SK-N-SH (cell line): ENCODE measurements around the gene SLC44A5. TPM values are rescaled to one million over a fixed set of nuclear protein-coding genes. Genes with fewer than 3 reads are reported as not detected.

Experiments used
- CTCF ChIA-PET: fragments of 300-600, 350-600 bp; formaldehyde crosslinking; extraction: SDS; loops from one replicate; lab custom pipeline; 2021; lab: Yijun Ruan, JAX
- POLR2A ChIA-PET: fragments of 350-600 bp; sonication (Branson Sonifier 250); formaldehyde crosslinking; extraction: SDS; loops from one replicate; lab custom pipeline; 2020; ENCODE audit warnings: antibody characterized with exemption, inconsistent platforms; lab: Yijun Ruan, JAX
- DNase-seq: peaks from one replicate; pipeline ENCODE4 v3.0.0; 2012
- H2AFZ ChIP-seq: fragments of 200-600 bp; sonication (generic); 2 replicates; pipeline ENCODE4 v1.8.1; 2016; ENCODE audit warnings: antibody characterized with exemption, mild to moderate bottlenecking, low read depth
- H3F3A ChIP-seq: fragments of 200-600 bp; sonication (generic); replicated peaks from 2 replicates; pipeline ENCODE3; 2016; ENCODE audit warnings: antibody characterized with exemption, mild to moderate bottlenecking; ENCODE audit not compliant: insufficient read depth
- H3K27ac ChIP-seq, 2 experiments: fragments of 200-500 bp in 1 of 2; fragments of 200-600 bp in 1 of 2; sonication (Bioruptor generic) in 1 of 2; sonication (generic), shearing (Covaris generic) in 1 of 2; 2 replicates each; pipeline versions ENCODE4 v1.5.1 to v1.6.1; 2014 to 2016; ENCODE audit warnings: low read depth in 2 of 2, inconsistent platforms in 1 of 2, low read length in 1 of 2, mild to moderate bottlenecking in 1 of 2, mixed read lengths in 1 of 2
- H3K27me3 ChIP-seq: fragments of 200-600 bp; sonication (generic), shearing (Covaris generic); 2 replicates; pipeline ENCODE4 v1.6.1; 2016; ENCODE audit warnings: mixed run types; ENCODE audit not compliant: insufficient read depth
- H3K36me3 ChIP-seq, 2 experiments: fragments of 200-500 bp in 1 of 2; fragments of 200-600 bp in 1 of 2; sonication (Bioruptor generic) in 1 of 2; sonication (generic) in 1 of 2; replicated peaks in 1 of 2; 2 replicates each; pipeline versions ENCODE3 to v1.5.1; 2014 to 2016; ENCODE audit warnings: low read length in 1 of 2, mild to moderate bottlenecking in 1 of 2; ENCODE audit not compliant: insufficient read depth in 2 of 2, control insufficient read depth in 1 of 2
- H3K4me1 ChIP-seq, 2 experiments: fragments of 200-500 bp in 1 of 2; fragments of 200-600 bp in 1 of 2; sonication (Bioruptor generic) in 1 of 2; sonication (generic), shearing (Covaris generic) in 1 of 2; 2 replicates each; pipeline versions ENCODE4 v1.5.1 to v1.6.1; 2014 to 2016; ENCODE audit warnings: low read depth in 1 of 2, low read length in 1 of 2, mixed run types in 1 of 2; ENCODE audit not compliant: insufficient read depth in 2 of 2, control insufficient read depth in 1 of 2
- H3K4me2 ChIP-seq: fragments of 200-600 bp; sonication (generic), shearing (Covaris generic); 2 replicates; pipeline ENCODE4 v1.6.1; 2017; ENCODE audit warnings: mixed run types
- H3K4me3 ChIP-seq, 2 experiments: fragments of 200-500 bp in 1 of 2; fragments of 200-600 bp in 1 of 2; sonication (Bioruptor generic) in 1 of 2; sonication (generic), shearing (Covaris generic) in 1 of 2; 2 replicates each; pipeline versions ENCODE4 v1.5.1 to v1.8.1; 2014 to 2016; ENCODE audit warnings: low read depth in 2 of 2, inconsistent platforms in 1 of 2, low read length in 1 of 2, mild to moderate bottlenecking in 1 of 2, mixed read lengths in 1 of 2, moderate library complexity in 1 of 2
- H3K79me2 ChIP-seq: fragments of 200-600 bp; sonication (generic); 2 replicates; pipeline ENCODE4 v1.8.1; 2017; ENCODE audit warnings: mild to moderate bottlenecking; ENCODE audit not compliant: insufficient read depth
- H3K9ac ChIP-seq: fragments of 200-600 bp; sonication (generic); 2 replicates; pipeline ENCODE4 v1.6.1; 2017; ENCODE audit warnings: mixed run types
- H3K9me2 ChIP-seq: fragments of 200-600 bp; sonication (generic); 2 replicates; pipeline ENCODE4 v1.6.1; 2017; ENCODE audit warnings: mixed run types
- H3K9me3 ChIP-seq: fragments of 200-600 bp; sonication (generic); 2 replicates; pipeline ENCODE4 v1.6.1; 2017; ENCODE audit warnings: mixed run types, mild to moderate bottlenecking, moderate library complexity
- H4K20me1 ChIP-seq: fragments of 200-600 bp; sonication (generic); 2 replicates; pipeline ENCODE4 v1.6.1; 2017; ENCODE audit warnings: mild to moderate bottlenecking, mixed run types; ENCODE audit not compliant: insufficient read depth
- CHD2 ChIP-seq: fragments of 150-350 bp; IDR thresholded peaks from 2 replicates; pipeline ENCODE4 v1.6.1; 2018; ENCODE audit warnings: low read length; ENCODE audit not compliant: partially characterized antibody
- FOXM1 ChIP-seq: IDR thresholded peaks from 2 replicates; pipeline ENCODE4 v1.4.0; 2012; ENCODE audit warnings: low read depth, mild to moderate bottlenecking
- NRF1 ChIP-seq: IDR thresholded peaks from 2 replicates; pipeline ENCODE4 v1.6.1; 2012; ENCODE audit warnings: low read depth, mild to moderate bottlenecking, low read length
- RAD21 ChIP-seq: IDR thresholded peaks from 2 replicates; pipeline ENCODE4 v1.6.1; 2012; ENCODE audit warnings: mild to moderate bottlenecking, low read length
- SMC3 ChIP-seq: IDR thresholded peaks from 2 replicates; pipeline ENCODE4 v1.6.1; 2012; ENCODE audit warnings: low read depth, low read length, improper control_type of control experiment
- TAF1 ChIP-seq: IDR thresholded peaks from 2 replicates; pipeline ENCODE4 v1.6.1; 2012; ENCODE audit warnings: low read depth, mild to moderate bottlenecking, low read length, moderate library complexity, borderline replicate concordance
- WGBS: methylation state at CpG from one replicate; pipeline ENCODE4 v1.1.6; 2017; ENCODE audit warnings: low lambda C conversion rate; 5-methylcytosine and 5-hydroxymethylcytosine counted together
- polyA plus RNA-seq, 3 experiments: library from polyadenylated mRNA; depleted of rRNA; stranded (reverse); fragments of >200 nt; gene quantifications; 2 replicates each; pipeline ENCODE4 v1.2.3, GENCODE V29; 2012
- TF ChIP-seq, protein P1 (sequence below): IDR thresholded peaks from 2 replicates; pipeline ENCODE4 v1.4.0; 2012; ENCODE audit warnings: low read depth, borderline replicate concordance
- TF ChIP-seq, protein P2 (sequence below): IDR thresholded peaks from 2 replicates; pipeline ENCODE4 v1.6.1; 2012; ENCODE audit warnings: mild to moderate bottlenecking, low read depth, low read length, moderate library complexity
- TF ChIP-seq, protein P3 (sequence below): IDR thresholded peaks from 2 replicates; pipeline ENCODE4; 2012

SLC44A5 gene
- polyA plus RNA-seq, 1 of the 3 experiments (the other 2 are of a cell fraction) = 4.9 TPM

DNA sequence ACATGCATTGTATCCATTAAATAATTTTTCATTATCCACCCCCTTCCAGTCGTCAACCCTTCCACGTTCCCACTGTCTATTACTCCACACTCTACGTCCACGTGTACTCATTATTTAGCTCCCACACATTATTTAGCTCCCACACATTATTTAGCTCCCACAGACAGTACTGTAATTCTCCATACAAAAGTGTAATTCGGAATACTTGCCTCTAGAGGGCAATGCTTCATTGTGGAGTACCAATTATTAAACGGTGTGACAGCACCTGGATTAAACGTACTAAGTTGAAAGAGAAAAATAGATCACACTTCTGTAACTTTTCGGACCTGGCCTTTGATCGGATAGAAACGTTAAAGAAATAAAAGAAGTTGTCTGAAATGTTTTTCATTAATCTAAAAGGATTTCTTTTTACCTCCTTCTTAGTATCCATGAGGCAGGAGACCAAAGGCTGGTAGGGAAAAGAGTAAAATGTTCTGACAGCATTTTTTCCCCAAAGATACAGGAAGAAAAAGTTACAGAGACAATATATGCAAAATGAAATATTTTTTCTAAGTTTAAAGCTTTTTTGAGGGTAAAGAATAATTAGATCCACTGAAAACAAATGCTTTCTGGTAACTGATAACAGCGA, 377.5 kb downstream of the SLC44A5 start (continued):
- no peak for TF ChIP-seq FOXM1
- TF ChIP-seq, all 33 proteins: peak for 4

DNA sequence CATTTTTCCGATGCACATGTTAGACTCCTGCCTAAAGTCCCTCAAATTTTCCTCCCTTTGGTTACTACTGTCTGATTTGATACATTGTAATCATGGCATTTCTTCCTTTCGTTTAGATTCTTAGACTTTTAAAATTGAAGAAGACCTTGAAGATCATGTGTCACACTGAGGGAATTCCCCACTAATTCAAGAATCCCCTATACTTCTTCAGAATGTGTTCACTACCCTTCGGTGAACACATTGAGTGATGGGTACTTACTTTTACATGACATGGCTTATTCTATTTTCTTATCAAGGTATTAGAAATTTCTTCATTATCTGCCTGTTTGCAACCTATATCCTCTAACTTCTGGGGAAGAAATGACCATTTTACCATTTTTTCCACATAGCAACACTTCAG, 390.8 kb downstream of the SLC44A5 start:
- no peak overlapping the region for H3K4me2 ChIP-seq
- no peaks in the 10 kb centered on the region for H3F3A ChIP-seq
- no peak overlapping the region for H2AFZ ChIP-seq
- 62% methylated on average over 3 of the region's 3 CpGs for WGBS
- ChIA-PET POLR2A (no interaction called here), CTCF (interaction anchor here (1.5 to 2.1 kb wide), 2 partner anchors 13 to 17 kb away, joined by 4 to 10 read pairs; no protein-coding TSS in a partner anchor)
- no peak overlapping the region for H3K4me3 ChIP-seq
- TF ChIP-seq NRF1 = no peak
- TF ChIP-seq, protein P1, sequence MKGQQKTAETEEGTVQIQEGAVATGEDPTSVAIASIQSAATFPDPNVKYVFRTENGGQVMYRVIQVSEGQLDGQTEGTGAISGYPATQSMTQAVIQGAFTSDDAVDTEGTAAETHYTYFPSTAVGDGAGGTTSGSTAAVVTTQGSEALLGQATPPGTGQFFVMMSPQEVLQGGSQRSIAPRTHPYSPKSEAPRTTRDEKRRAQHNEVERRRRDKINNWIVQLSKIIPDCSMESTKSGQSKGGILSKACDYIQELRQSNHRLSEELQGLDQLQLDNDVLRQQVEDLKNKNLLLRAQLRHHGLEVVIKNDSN = no peak
- no peak for TF ChIP-seq SMC3
- TF ChIP-seq, protein P2, sequence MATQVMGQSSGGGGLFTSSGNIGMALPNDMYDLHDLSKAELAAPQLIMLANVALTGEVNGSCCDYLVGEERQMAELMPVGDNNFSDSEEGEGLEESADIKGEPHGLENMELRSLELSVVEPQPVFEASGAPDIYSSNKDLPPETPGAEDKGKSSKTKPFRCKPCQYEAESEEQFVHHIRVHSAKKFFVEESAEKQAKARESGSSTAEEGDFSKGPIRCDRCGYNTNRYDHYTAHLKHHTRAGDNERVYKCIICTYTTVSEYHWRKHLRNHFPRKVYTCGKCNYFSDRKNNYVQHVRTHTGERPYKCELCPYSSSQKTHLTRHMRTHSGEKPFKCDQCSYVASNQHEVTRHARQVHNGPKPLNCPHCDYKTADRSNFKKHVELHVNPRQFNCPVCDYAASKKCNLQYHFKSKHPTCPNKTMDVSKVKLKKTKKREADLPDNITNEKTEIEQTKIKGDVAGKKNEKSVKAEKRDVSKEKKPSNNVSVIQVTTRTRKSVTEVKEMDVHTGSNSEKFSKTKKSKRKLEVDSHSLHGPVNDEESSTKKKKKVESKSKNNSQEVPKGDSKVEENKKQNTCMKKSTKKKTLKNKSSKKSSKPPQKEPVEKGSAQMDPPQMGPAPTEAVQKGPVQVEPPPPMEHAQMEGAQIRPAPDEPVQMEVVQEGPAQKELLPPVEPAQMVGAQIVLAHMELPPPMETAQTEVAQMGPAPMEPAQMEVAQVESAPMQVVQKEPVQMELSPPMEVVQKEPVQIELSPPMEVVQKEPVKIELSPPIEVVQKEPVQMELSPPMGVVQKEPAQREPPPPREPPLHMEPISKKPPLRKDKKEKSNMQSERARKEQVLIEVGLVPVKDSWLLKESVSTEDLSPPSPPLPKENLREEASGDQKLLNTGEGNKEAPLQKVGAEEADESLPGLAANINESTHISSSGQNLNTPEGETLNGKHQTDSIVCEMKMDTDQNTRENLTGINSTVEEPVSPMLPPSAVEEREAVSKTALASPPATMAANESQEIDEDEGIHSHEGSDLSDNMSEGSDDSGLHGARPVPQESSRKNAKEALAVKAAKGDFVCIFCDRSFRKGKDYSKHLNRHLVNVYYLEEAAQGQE = no peak
- no peak for TF ChIP-seq TAF1
- no peaks in the 10 kb centered on the region for H4K20me1 ChIP-seq
- no peaks in the 10 kb centered on the region for H3K9me2 ChIP-seq
- no peak for DNase-seq
- no peaks in the 10 kb centered on the region for H3K9me3 ChIP-seq
- H3K27me3 ChIP-seq = no peaks in the 10 kb centered on the region
- H3K79me2 ChIP-seq = no peaks in the 10 kb centered on the region
- no peaks in the 10 kb centered on the region for H3K36me3 ChIP-seq
- no peak overlapping the region for H3K9ac ChIP-seq
- H3K27ac ChIP-seq = no peak overlapping the region
- no peaks in the 10 kb centered on the region for H3K4me1 ChIP-seq

DNA sequence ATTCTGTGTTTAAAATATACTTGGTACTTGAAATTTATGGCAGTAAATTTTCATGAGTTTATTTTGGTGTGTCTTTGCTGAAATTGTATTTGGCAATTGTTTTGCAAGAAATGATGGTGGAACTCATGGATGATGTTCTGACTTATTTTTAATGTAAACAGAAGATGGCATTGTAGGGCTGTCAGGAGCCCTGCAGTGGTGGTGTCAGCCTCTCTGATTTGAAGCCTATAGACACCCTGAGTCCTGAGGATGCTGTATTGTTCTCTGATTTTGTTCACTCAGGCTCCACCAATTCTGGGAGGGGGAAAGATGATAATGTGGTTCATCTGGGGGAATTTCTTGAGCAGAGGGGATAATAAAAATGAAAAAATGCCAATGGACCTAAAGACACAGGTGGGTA, 396.9 kb downstream of the SLC44A5 start:
- TF ChIP-seq CHD2 (no peak), RAD21 (peak; percentile 39)
- TF ChIP-seq, protein P3, sequence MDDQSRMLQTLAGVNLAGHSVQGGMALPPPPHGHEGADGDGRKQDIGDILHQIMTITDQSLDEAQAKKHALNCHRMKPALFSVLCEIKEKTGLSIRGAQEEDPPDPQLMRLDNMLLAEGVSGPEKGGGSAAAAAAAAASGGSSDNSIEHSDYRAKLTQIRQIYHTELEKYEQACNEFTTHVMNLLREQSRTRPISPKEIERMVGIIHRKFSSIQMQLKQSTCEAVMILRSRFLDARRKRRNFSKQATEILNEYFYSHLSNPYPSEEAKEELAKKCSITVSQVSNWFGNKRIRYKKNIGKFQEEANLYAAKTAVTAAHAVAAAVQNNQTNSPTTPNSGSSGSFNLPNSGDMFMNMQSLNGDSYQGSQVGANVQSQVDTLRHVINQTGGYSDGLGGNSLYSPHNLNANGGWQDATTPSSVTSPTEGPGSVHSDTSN = no peak
- no peak for DNase-seq
- Histone ChIP-seq H3F3A (no peaks in the 10 kb centered on the region), H2AFZ (no peak overlapping the region), H3K27ac (no peak overlapping the region), H3K79me2 (no peaks in the 10 kb centered on the region), H3K9me3 (no peaks in the 10 kb centered on the region), H3K4me1 (no peaks in the 10 kb centered on the region), H3K9ac (no peak overlapping the region), H3K4me2 (no peak overlapping the region), H4K20me1 (no peaks in the 10 kb centered on the region), H3K9me2 (no peaks in the 10 kb centered on the region), H3K36me3 (no peaks in the 10 kb centered on the region), H3K27me3 (no peaks in the 10 kb centered on the region), H3K4me3 (no peak overlapping the region)
- POLR2A ChIA-PET = no interaction called here
- CTCF ChIA-PET = interaction anchor here (1.1 kb wide), 1 partner anchor 11 kb away, joined by 4 read pairs; no protein-coding TSS in a partner anchor
